Nephron (organoid): Measurements from ENCODE around the gene LRPAP1.

ENCODE experiments used
- H3K27ac Mint-ChIP-seq, 3 experiments: 2 replicates each; pipeline ENCODE4 v1.8.0; 2020; ENCODE audit warnings: mixed read lengths in 3 of 3, mild to moderate bottlenecking in 2 of 3, moderate library complexity in 1 of 3
- H3K27me3 Mint-ChIP-seq: 2 replicates; pipeline ENCODE4 v1.8.0; 2021; ENCODE audit warnings: low read depth, mild to moderate bottlenecking, moderate library complexity, mixed read lengths
- H3K36me3 Mint-ChIP-seq: 2 replicates; pipeline ENCODE4 v1.8.0; 2020; ENCODE audit warnings: low read depth, mixed read lengths
- H3K4me1 Mint-ChIP-seq: 2 replicates; pipeline ENCODE4 v1.8.0; 2020; ENCODE audit warnings: mixed read lengths
- H3K4me3 Mint-ChIP-seq, 3 experiments: 2 replicates each; pipeline ENCODE4 v1.8.0; 2020; ENCODE audit warnings: mild to moderate bottlenecking in 3 of 3, mixed read lengths in 3 of 3, moderate library complexity in 2 of 3
- H3K9me3 Mint-ChIP-seq: 2 replicates; pipeline ENCODE4 v1.8.0; 2020; ENCODE audit warnings: mixed read lengths
- CTCF ChIP-seq, 3 experiments: fragments of 200-600 bp; sonication (generic); IDR thresholded peaks; one replicate each; pipeline ENCODE4 v1.5.0; 2021; ENCODE audit warnings: antibody characterized with exemption in 3 of 3; ENCODE audit not compliant: unreplicated experiment in 3 of 3

Gene LRPAP1

GRCh38 chr4:3494462-3494871, 37.8 kb downstream of the LRPAP1 start:
- Mint-ChIP-seq H3K27ac (no peak overlapping the region), H3K4me3 (no peak overlapping the region), H3K36me3 (no peaks in the 10 kb centered on the region), H3K9me3 (no peaks in the 10 kb centered on the region), H3K4me1 (peaks cover 9% of the 10 kb centered on the region), H3K27me3 (peaks cover 22% of the 10 kb centered on the region)
- TF ChIP-seq CTCF (IDR thresholded peaks at IDR 0.05; ENCODE audit: unreplicated experiment in 3 of 3), result no peak

- no peak overlapping the region for H3K27ac Mint-ChIP-seq
- H3K4me3 Mint-ChIP-seq, result no peak overlapping the region
Measured at GRCh38 chr4:3493720-3494461, 38.3 kb downstream of the LRPAP1 start.

GRCh38 chr4:3492741-3493719, 39.2 kb downstream of the LRPAP1 start:
- Mint-ChIP-seq H3K36me3 (no peaks in the 10 kb centered on the region), H3K27ac (no peak overlapping the region)
- no peak for TF ChIP-seq CTCF (IDR thresholded peaks at IDR 0.05; ENCODE audit: unreplicated experiment in 3 of 3)

More at GRCh38 chr4:3493720-3494461, 38.3 kb downstream of the LRPAP1 start:
- Mint-ChIP-seq H3K36me3 (no peaks in the 10 kb centered on the region), H3K9me3 (no peaks in the 10 kb centered on the region), H3K27me3 (peaks cover 24% of the 10 kb centered on the region), H3K4me1 (peaks cover 9% of the 10 kb centered on the region)
- TF ChIP-seq CTCF (IDR thresholded peaks at IDR 0.05; ENCODE audit: unreplicated experiment in 3 of 3), result no peak

GRCh38 chr4:3491681-3492405, 40.4 kb downstream of the LRPAP1 start:
- Mint-ChIP-seq H3K4me3 (no peak overlapping the region), H3K9me3 (no peaks in the 10 kb centered on the region), H3K4me1 (peaks cover 9% of the 10 kb centered on the region), H3K36me3 (no peaks in the 10 kb centered on the region), H3K27me3 (peaks cover 36% of the 10 kb centered on the region), H3K27ac (no peak overlapping the region)
- TF ChIP-seq CTCF (IDR thresholded peaks at IDR 0.05; ENCODE audit: unreplicated experiment in 3 of 3), result no peak

More at GRCh38 chr4:3492741-3493719, 39.2 kb downstream of the LRPAP1 start:
- no peaks in the 10 kb centered on the region for H3K9me3 Mint-ChIP-seq
- H3K4me3 Mint-ChIP-seq, result no peak overlapping the region
- H3K27me3 Mint-ChIP-seq, result peaks cover 30% of the 10 kb centered on the region
- H3K4me1 Mint-ChIP-seq, result peaks cover 9% of the 10 kb centered on the region

- Mint-ChIP-seq H3K27me3 (peaks cover 36% of the 10 kb centered on the region), H3K4me3 (no peak overlapping the region), H3K27ac (no peak overlapping the region), H3K4me1 (peaks cover 9% of the 10 kb centered on the region), H3K9me3 (no peaks in the 10 kb centered on the region), H3K36me3 (no peaks in the 10 kb centered on the region)
- TF ChIP-seq CTCF (IDR thresholded peaks at IDR 0.05; ENCODE audit: unreplicated experiment in 3 of 3), result no peak
Measured at GRCh38 chr4:3489451-3489962, 42.7 kb downstream of the LRPAP1 start.
